ENCODE measurements around the gene LRP4. TPM values are rescaled to one million over a fixed set of nuclear protein-coding genes. Genes with fewer than 3 reads are reported as not detected.

LRP4 gene
- total RNA-seq, 1 donor from 2014 or later = 10.1 TPM

GRCh38 chr11:46836431-46836830, 81.9 kb downstream of the LRP4 start:
- no peak overlapping the region for H3K27ac ChIP-seq
- intact Hi-C loops (cut with DNase I) = no loop called here
- H3K27me3 ChIP-seq = no peaks in the 10 kb centered on the region
- no peak overlapping the region for H3K4me3 ChIP-seq
- TF ChIP-seq CTCF (IDR thresholded peaks at IDR 0.05) (no peak), POLR2A (IDR thresholded peaks at IDR 0.05) (no peak), POLR2AphosphoS5 (IDR thresholded peaks at IDR 0.05; ENCODE audit: insufficient read depth in 1 of 2, low read depth in 1 of 2) (no peak)
- H3K36me3 ChIP-seq = no peaks in the 10 kb centered on the region
- no peaks in the 10 kb centered on the region for H3K9me3 ChIP-seq
- DNase-seq (ENCODE audit: extremely low spot score in 2 of 2) = no peak
- no peaks in the 10 kb centered on the region for H3K4me1 ChIP-seq

GRCh38 chr11:46835897-46836296, 82.5 kb downstream of the LRP4 start:
- Histone ChIP-seq H3K4me1 (no peaks in the 10 kb centered on the region), H3K4me3 (no peak overlapping the region), H3K9me3 (no peaks in the 10 kb centered on the region), H3K27ac (no peak overlapping the region), H3K27me3 (no peaks in the 10 kb centered on the region), H3K36me3 (no peaks in the 10 kb centered on the region)
- no peak for DNase-seq (ENCODE audit: extremely low spot score in 2 of 2)
- intact Hi-C loops (cut with DNase I) = no loop called here
- TF ChIP-seq CTCF (IDR thresholded peaks at IDR 0.05) = no peak

- Histone ChIP-seq H3K27ac (no peak overlapping the region), H3K36me3 (no peaks in the 10 kb centered on the region), H3K9me3 (no peaks in the 10 kb centered on the region), H3K27me3 (no peaks in the 10 kb centered on the region), H3K4me1 (no peaks in the 10 kb centered on the region), H3K4me3 (no peak overlapping the region)
- intact Hi-C loops (cut with DNase I) = no loop called here
- no peak for TF ChIP-seq POLR2A (IDR thresholded peaks at IDR 0.05)
- no peak for TF ChIP-seq CTCF (IDR thresholded peaks at IDR 0.05)
- no peak for TF ChIP-seq POLR2AphosphoS5 (IDR thresholded peaks at IDR 0.05; ENCODE audit: insufficient read depth in 1 of 2, low read depth in 1 of 2)
- no peak for DNase-seq (ENCODE audit: extremely low spot score in 2 of 2)
These were observed 83.5 kb downstream of the LRP4 start for GRCh38 chr11:46834821-46835220.

- H3K9me3 ChIP-seq = no peaks in the 10 kb centered on the region
- peaks cover 11% of the 10 kb centered on the region for H3K4me1 ChIP-seq
- DNase-seq (ENCODE audit: extremely low spot score in 2 of 2) = no peak
- H3K27ac ChIP-seq = no peak overlapping the region
- intact Hi-C loops (cut with DNase I) = no loop called here
- TF ChIP-seq POLR2A (IDR thresholded peaks at IDR 0.05) (no peak), CTCF (IDR thresholded peaks at IDR 0.05) (no peak), POLR2AphosphoS5 (IDR thresholded peaks at IDR 0.05; ENCODE audit: insufficient read depth in 1 of 2, low read depth in 1 of 2) (no peak)
- no peaks in the 10 kb centered on the region for H3K27me3 ChIP-seq
- no peak overlapping the region for H3K4me3 ChIP-seq
- H3K36me3 ChIP-seq = no peaks in the 10 kb centered on the region
These were observed 85.7 kb downstream of the LRP4 start for GRCh38 chr11:46832511-46833214.

DNA sequence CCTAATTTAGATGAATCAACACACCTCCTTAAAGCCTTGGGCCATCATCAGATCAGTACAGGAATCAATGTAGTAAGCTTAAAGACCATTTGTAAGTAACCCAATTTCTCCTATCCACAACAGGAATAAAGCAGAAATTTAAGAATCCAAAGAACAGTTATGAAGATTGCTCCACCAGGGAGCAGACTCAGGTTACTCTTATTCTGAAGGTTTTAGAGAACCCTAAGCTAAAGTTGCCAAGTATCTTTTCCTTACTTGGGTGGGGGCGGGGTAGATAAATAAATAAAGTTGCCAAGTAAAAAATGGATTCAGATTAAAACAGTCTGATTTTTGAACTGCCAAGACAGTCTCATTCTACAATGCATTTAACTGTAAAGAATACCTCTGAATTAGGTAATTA, 90.4 kb downstream of the LRP4 start:
- TF ChIP-seq CTCF (IDR thresholded peaks at IDR 0.05) (no peak), POLR2A (IDR thresholded peaks at IDR 0.05) (no peak), POLR2AphosphoS5 (IDR thresholded peaks at IDR 0.05; ENCODE audit: insufficient read depth in 1 of 2, low read depth in 1 of 2) (no peak)
- no peak overlapping the region for H3K27ac ChIP-seq

More for the DNA sequence above, 90.4 kb downstream of the LRP4 start:
- no peaks in the 10 kb centered on the region for H3K27me3 ChIP-seq
- no peaks in the 10 kb centered on the region for H3K9me3 ChIP-seq
- no peak for DNase-seq (ENCODE audit: extremely low spot score in 2 of 2)
- peaks cover 36% of the 10 kb centered on the region for H3K4me1 ChIP-seq
- intact Hi-C loops (cut with DNase I) = no loop called here
- no peaks in the 10 kb centered on the region for H3K36me3 ChIP-seq
- H3K4me3 ChIP-seq = no peak overlapping the region

Measured in vagina (tissue), 2 donors.